ENCODE measurements around the gene ZNF362. TPM values are rescaled to one million over a fixed set of nuclear protein-coding genes. Genes with fewer than 3 reads are reported as not detected.

Gene ZNF362
- total and polyA plus RNA-seq, 10 of the 15 experiments (the other 5 are each of a cell fraction or from before 2014, with no cell fraction given) = 0.74 to 22.8 (median 7.4) TPM

DNA sequence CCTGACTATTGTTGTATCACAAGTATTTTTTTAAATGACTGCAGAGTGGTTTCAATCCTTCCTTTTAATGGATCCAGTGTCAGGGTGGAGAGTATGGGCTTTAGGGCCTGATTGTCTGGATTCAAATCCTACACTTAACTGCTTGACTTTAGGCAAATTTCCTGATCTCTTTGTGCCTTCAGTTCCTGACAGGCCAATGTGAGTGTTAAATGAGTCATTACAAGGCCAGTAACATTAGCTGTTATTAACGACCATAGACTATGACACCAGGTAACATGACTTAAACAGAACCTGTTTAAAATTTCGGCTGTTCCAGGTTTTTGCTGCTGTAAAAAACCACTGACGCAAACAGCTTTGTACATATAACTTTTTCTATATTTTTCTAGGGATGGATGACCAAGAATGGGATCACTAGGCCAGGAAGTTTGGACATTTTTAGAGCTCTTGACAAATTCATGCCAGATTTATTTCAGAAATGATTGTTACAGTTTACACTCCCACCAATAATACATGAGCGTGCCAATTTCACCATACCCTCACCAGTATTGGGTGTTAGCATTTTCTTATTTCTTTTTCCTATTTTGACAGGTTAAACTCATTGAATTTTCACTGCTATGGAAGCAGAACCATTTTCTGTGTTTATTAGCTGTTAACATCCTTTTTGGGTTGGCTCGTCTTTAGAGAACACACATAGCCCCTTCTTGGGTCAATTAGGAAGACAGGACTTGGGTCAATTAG lies 11.3 kb downstream of the ZNF362 start:
- H3K4me1 ChIP-seq (ENCODE audit: control insufficient read depth, insufficient read depth, low read length) = no peaks in the 10 kb centered on the region
- no peaks in the 10 kb centered on the region for H3K9me3 ChIP-seq (replicated peaks; ENCODE audit: control insufficient read depth, insufficient read depth, low read length)
- ATAC-seq = no peak; the same call in 2 of the 3 replicates
- H3K4me2 ChIP-seq (ENCODE audit: control insufficient read depth, insufficient read depth) = no peak overlapping the region
- ChIA-PET SMC1A (ENCODE audit: uncharacterized antibody, unreplicated experiment) (interaction anchor here (0.6 to 1.5 kb wide), 2 partner anchors 10 to 193 kb away, joined by 3 to 4 read pairs; no protein-coding TSS in a partner anchor), RAD21 (ENCODE audit: unreplicated experiment) (no interaction called here), POLR2A (no interaction called here), CTCF (interaction anchor here (1.0 kb wide), 1 partner anchor 28 kb away, joined by 4 read pairs; no protein-coding TSS in a partner anchor)
- no peaks in the 10 kb centered on the region for H3K27me3 ChIP-seq (replicated peaks in 1 of 2; ENCODE audit: control insufficient read depth in 2 of 2, insufficient read depth in 2 of 2, low read length in 1 of 2)
- in situ Hi-C loops (cut with MboI) (no loop called here), intact Hi-C loops (cut with micrococcal nuclease; ENCODE audit: unreplicated experiment) (no loop called here)
- no peak for FAIRE-seq
- BruUV-seq (replicated peaks) = no TSS peak
- no peaks in the 10 kb centered on the region; the same call in 1 of the 2 replicates for H4K20me1 ChIP-seq (ENCODE audit: control insufficient read depth, insufficient read depth)
- TF ChIP-seq IKZF2 (IDR thresholded peaks at IDR 0.05) (no peak), CBX3 (IDR thresholded peaks at IDR 0.05; ENCODE audit: borderline replicate concordance, low read depth) (no peak), BHLHE40 (IDR thresholded peaks at IDR 0.05; ENCODE audit: borderline replicate concordance in 1 of 2, low read depth in 2 of 2, low read length in 1 of 2) (no peak), PAX8 (IDR thresholded peaks at IDR 0.05) (no peak), ZNF24 (IDR thresholded peaks at IDR 0.05) (no peak), MXI1 (IDR thresholded peaks at IDR 0.05; ENCODE audit: low read depth, low read length) (no peak), SMAD1 (IDR thresholded peaks at IDR 0.05; ENCODE audit: low read depth, partially characterized antibody) (no peak), CHD2 (IDR thresholded peaks at IDR 0.05; ENCODE audit: borderline replicate concordance, low read depth, low read length) (no peak), TBL1XR1 (IDR thresholded peaks at IDR 0.05; ENCODE audit: low read depth, low read length) (no peak)
- DNase-seq (ENCODE audit: low read depth, low spot score) = no peak
- H3K36me3 ChIP-seq (ENCODE audit: control insufficient read depth in 2 of 2, insufficient read depth in 2 of 2, low read length in 1 of 2) = no peaks in the 10 kb centered on the region
- no peak overlapping the region for H3K27ac ChIP-seq (ENCODE audit: control insufficient read depth, insufficient read depth)
- H2AFZ ChIP-seq (ENCODE audit: control insufficient read depth, low read depth, low read length) = no peak overlapping the region
- 45% methylated on average over 5 of the region's 5 CpGs for WGBS (ENCODE audit: insufficient coverage, insufficient replicate concordance, low lambda C conversion rate, missing lambda C conversion rate)
- H3K4me3 ChIP-seq = no peak overlapping the region
- H3K79me2 ChIP-seq (ENCODE audit: control insufficient read depth, insufficient read depth, low read length) = no peaks in the 10 kb centered on the region
- no peak overlapping the region for H3K9ac ChIP-seq (ENCODE audit: control insufficient read depth, insufficient read depth, low read length)

All from GM12878 (cell line).